PC-3 (cell line): Measurements from ENCODE around the gene CUTC.

Experiments
- CTCF ChIP-seq: fragments of 300-600 bp; sonication (generic); conservative IDR thresholded peaks from 2 replicates; pipeline ENCODE4 v1.5.1; 2017; ENCODE audit warnings: antibody characterized with exemption, low read depth, mild to moderate bottlenecking, low read length
- EZH2 ChIP-seq: fragments of 300-600 bp; sonication (generic); IDR thresholded peaks from one replicate; pipeline ENCODE4 v1.6.1; 2017; ENCODE audit warnings: antibody characterized with exemption, mild to moderate bottlenecking, low read length; ENCODE audit not compliant: unreplicated experiment
- EZH2phosphoT487 ChIP-seq: fragments of 300-600 bp; sonication (generic); IDR thresholded peaks from 2 replicates; pipeline ENCODE4 v1.6.1; 2018; ENCODE audit warnings: mild to moderate bottlenecking, antibody characterized with exemption, low read length, borderline replicate concordance

DNA sequence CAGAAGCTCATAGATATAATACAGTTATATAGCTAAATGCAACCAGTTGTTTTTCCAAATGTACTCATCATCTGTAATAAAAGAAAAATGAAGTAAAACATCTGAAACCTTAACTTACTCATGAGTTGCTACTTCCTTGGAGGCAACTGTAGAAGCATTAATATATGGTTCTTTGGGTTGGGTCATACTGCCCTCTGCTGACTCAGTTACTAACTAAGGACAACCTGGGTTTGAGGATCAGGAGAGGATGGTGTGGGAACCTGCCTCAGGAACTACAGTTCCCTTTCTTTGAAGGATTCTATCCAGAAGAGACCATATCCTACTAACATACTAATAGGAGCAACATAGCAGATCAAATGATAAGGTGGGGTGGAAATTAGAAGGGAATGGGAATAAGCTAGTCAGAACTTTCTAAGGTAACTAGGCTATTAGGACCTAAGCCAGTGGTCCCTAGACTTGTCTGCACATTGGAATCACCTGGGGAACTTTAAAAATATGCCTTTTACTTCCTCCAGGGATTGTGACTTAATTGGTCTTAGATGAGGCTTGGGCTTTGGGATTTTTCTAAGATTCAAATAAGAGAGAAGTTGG lies 20.8 kb upstream of the CUTC start:
- peak; percentile 70 for TF ChIP-seq CTCF
- no peak for TF ChIP-seq EZH2
- TF ChIP-seq EZH2phosphoT487, result no peak
